Fibroblast of skin of right quadriceps (primary cell): ENCODE results near the gene METTL24.

ENCODE experiments used
- DNase-seq: peaks from one replicate; pipeline ENCODE4 v3.0.0-alpha.2; 2013

Gene METTL24, protein sequence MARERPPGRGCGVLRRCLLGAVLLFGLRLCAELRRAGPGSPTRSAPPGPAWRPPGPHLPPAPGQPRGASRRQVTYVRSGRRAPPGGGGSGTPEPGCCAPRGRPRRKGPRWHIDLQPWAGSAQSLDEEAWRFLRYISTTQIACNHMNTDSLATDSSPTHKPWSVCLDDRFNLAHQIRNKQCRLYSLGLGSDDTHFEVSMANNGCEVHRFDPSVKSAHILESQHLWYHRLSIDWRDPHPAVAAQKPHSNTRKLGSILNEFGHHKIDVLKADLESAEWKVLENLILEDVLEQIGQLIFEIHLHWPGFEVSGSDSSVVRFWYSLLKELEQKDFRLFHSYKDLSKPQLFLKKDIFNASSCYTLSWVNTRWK

GRCh38 chr6:110357664-110358552, at the start of gene METTL24:
Gene METTL24 (minus strand): TSS chr6:110358349. CDS start chr6:110358272, 77 bp downstream.
- no peak for DNase-seq

- DNase-seq = peak; percentile 11
Measured at GRCh38 chr6:110404607-110405006, 46.5 kb upstream of the METTL24 start.

- no peak for DNase-seq
Measured at GRCh38 chr6:110401585-110402176, 43.5 kb upstream of the METTL24 start.

DNA sequence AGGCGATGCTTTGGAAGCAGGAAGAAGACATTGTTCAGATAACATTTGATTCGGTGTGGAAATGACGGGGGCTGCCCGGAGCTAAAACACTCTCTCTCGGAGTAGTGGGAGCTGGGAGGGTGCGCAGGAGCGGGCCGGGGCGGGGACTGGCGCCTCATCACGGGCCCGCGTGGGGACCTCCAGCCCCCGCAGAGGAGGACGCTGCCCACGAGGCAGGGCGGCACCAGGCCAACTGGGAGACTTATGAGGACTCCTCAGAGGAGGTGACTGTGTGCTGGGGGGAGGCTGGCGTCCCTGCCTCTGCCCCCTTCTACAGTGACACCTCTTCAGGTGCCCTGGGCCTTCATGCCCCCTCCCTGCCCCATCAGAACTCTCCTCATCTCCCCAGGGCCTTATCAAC, 42.1 kb upstream of the METTL24 start:
- no peak for DNase-seq

DNA sequence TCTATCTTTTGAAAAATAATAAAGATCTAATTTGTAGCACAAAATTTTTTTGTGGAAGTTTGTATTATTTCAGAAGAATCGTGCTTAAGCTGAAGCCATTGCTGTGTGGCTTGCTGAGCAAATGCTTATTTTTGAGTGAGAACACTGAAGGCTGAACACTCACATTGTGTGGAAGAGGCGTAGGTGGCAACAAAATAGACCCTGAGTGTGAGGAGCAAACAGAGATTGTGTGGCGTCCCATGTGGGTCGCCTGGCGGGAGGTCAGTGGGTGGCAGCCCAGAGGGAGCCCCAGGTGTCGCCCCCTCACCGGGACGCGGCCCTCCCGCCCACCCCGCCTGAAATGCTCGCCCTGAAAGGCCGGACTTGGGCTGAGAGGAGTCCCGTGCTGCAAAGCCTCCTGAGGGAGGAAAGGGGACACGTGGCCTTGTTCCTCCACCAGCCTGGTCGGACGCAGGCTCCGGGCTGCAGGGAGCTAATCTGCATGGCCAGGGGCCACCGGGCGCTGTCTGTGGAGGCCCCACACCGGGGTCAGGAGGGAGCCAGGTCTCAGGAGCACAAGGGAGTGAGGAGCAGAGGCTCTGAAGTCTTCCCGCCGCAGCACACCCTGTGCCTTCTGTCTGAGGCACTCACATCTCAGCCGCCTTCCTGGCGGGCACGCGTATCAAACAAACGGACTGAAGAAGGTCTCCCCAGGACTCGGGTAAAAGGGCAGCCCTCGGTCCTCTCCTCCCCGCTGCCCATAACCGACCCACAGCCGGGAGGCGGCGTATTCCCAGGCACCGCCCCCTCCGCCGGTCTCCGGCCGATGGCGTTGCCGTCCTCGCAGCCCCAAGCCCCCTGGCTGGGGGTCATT, 41.3 kb upstream of the METTL24 start:
- DNase-seq = no peak

- peak; percentile 44 for DNase-seq
Measured at GRCh38 chr6:110398778-110399177, 40.6 kb upstream of the METTL24 start.

DNA sequence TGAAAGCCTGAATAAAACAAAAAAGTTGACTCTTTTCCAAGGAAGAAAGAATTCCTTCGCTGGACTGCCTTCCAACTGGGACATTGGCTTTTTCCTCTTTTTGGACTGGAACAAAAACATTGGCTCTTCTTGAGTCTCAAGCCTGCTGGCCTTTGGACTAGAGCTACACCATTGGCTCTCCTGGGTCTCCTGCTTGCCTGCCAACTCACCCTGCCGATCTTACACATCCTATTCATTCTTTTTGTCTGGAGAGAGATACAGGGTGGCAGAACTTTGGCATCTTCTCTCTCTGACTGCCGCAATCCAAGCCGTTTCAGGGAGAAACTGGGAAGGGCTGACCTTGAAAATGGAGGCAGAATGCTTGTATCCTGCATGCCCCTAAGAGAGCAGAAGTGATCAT, 37.1 kb upstream of the METTL24 start:
- DNase-seq = no peak

- DNase-seq = no peak
Measured at GRCh38 chr6:110394409-110394808, 36.3 kb upstream of the METTL24 start.

DNA sequence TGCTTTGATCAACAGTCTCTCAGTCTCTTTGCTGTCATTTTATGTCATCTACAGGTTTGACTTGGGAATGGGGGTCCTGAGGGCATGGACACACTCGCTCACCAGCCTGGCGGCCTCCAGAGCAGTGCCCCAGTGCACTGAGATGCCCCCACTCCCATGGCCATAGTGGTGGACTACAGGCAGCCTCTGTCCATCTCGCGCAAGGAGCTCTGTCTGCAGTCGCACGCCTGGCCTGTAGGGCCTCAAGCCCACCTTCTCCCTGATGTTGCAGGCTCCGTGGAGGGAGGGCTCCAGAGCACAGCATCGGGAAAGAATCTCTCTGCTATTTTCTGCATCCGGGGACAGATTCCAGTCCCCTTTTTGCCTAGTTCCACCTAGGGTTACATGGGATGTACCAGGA, 34.6 kb upstream of the METTL24 start:
- no peak for DNase-seq

- DNase-seq = no peak
Measured at GRCh38 chr6:110390404-110390803, 32.3 kb upstream of the METTL24 start.

- DNase-seq = no peak
Measured at GRCh38 chr6:110389689-110390382, 31.7 kb upstream of the METTL24 start.

DNA sequence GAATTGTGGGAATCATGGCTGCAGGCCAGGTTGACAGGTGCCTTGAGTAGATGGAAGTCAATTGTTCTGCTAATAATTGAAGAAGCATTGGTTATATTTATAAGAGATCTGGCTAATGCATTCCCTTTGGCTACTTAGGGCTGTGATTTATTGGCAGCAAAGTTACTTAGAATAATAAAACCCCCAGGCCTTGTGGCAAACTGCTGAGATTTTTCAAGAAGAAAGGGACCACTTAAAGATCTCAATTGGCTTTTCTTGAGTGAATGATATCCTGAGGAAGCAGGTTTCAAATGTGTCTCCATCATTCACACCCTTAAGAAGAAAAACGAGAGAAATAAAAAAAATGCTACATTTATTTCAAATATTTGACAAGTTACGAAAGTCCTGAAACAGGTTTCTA, 29.8 kb upstream of the METTL24 start:
- DNase-seq = no peak

DNA sequence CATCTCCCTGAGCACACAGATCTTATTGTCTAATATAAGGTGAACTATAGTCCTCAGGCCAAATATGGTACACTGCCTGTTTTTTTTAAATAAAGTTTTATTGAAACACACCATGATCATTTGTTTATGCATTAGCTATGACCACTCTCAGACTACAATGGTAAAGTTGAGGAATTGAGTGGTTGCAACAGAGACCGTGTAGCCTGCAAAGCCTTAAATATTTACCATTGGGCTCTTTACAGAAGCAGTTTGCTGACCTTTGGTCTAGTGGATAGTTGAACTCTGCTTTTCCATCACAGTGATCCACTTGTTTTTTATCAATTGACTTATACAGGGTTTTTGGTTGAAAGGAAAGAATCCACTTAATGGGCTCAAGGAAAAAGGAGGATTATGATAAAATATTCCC, 27.3 kb upstream of the METTL24 start:
- DNase-seq = no peak

- no peak for DNase-seq
Measured at GRCh38 chr6:110378552-110378951, 20.4 kb upstream of the METTL24 start.

DNA sequence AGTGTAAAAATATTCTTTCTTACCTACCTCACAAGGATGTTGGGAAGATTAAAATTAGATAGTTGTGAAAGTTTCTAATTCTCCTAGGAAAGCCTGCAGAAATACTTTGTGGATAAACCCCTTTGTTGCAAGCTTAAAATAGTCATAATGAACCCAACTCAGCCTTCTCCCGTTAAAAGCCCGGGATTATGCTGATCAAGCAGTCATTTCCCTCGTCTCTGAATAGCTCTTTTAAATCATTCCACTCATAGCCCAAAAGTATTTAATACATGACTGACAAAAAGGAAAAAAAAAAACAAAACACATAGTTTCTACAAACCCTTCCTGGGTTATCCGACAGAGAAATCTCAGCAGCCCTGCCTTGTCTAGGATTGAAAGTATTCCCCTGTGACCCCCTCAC, 10.9 kb upstream of the METTL24 start:
- DNase-seq = no peak

DNA sequence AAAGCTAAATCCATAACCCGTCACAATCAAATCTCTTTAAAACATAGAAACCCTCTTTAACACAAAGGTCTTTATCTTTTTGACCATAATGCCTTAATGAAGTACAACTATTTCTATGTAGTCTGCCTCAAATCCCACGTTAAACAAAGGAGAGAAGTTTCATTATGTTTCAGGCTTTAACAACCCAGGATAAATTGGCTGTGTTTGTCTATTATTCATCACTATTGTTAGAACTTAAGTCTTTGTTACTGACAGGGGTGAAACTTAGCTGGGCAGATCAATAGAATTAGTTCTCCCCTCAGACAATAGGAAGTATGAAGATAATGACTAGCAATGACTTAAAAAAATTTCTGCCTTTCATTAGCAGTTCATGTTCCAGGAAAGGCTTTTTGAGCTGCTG, 10.1 kb upstream of the METTL24 start:
- DNase-seq = no peak

- no peak for DNase-seq
Measured at GRCh38 chr6:110367825-110368224, 9.7 kb upstream of the METTL24 start.

GRCh38 chr6:110366975-110367374, 8.8 kb upstream of the METTL24 start:
- no peak for DNase-seq

- DNase-seq = no peak
Measured at GRCh38 chr6:110366256-110366655, 8.1 kb upstream of the METTL24 start.

DNA sequence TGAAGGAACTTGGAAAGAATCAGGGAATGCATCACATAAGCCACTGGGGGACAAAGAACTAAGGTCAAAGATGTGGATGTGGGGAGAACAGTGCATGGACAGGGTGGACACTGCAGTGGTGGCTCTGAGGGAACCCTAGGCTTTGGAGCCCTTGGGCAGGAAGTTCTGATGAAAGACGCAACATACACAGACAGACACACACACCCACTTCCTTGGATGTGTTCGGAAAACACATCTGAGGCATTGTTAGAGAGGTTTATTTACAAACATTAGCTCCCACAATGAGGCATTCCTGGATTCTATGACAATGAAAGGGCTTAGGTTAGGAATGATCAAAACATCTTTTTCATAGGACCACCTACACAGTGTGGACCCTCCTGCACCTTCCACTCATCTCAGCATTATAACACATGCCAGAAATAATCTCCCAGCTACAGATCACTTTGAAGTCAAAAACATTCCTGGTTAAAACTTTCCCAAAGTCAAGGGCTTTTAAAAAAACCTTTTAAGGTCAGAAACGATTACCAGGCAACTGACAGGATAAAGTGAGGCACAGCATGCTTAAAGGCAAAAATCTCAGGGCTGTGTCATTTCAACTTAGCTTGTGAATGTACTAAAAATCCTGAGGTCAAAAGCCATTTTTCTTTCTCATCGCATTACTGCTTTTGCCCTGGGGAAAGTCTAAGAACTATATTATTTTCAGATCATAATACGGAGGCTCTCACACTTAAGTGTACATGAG, 6.4 kb upstream of the METTL24 start:
- DNase-seq = no peak

- DNase-seq = no peak
Measured at GRCh38 chr6:110363748-110364147, 5.6 kb upstream of the METTL24 start.
